Measurements from ENCODE around the gene ASB18.

- TF ChIP-seq CTCF (IDR thresholded peaks at IDR 0.05) (no peak), NFE2L1 (CRISPR knock-in tag; IDR thresholded peaks at IDR 0.05) (no peak), ZNF512 (CRISPR knock-in tag; IDR thresholded peaks at IDR 0.05; ENCODE audit: borderline replicate concordance) (no peak), ATF3 (CRISPR knock-in tag; conservative IDR thresholded peaks at IDR 0.05) (no peak)
- TF ChIP-seq, protein P1, sequence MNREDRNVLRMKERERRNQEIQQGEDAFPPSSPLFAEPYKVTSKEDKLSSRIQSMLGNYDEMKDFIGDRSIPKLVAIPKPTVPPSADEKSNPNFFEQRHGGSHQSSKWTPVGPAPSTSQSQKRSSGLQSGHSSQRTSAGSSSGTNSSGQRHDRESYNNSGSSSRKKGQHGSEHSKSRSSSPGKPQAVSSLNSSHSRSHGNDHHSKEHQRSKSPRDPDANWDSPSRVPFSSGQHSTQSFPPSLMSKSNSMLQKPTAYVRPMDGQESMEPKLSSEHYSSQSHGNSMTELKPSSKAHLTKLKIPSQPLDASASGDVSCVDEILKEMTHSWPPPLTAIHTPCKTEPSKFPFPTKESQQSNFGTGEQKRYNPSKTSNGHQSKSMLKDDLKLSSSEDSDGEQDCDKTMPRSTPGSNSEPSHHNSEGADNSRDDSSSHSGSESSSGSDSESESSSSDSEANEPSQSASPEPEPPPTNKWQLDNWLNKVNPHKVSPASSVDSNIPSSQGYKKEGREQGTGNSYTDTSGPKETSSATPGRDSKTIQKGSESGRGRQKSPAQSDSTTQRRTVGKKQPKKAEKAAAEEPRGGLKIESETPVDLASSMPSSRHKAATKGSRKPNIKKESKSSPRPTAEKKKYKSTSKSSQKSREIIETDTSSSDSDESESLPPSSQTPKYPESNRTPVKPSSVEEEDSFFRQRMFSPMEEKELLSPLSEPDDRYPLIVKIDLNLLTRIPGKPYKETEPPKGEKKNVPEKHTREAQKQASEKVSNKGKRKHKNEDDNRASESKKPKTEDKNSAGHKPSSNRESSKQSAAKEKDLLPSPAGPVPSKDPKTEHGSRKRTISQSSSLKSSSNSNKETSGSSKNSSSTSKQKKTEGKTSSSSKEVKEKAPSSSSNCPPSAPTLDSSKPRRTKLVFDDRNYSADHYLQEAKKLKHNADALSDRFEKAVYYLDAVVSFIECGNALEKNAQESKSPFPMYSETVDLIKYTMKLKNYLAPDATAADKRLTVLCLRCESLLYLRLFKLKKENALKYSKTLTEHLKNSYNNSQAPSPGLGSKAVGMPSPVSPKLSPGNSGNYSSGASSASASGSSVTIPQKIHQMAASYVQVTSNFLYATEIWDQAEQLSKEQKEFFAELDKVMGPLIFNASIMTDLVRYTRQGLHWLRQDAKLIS (CRISPR knock-in tag; IDR thresholded peaks at IDR 0.05; ENCODE audit: borderline replicate concordance), result no peak
Observed at GRCh38 chr2:236143811-236144210, 120.4 kb downstream of the ASB18 start.

Measured in WTC11 (cell line).